IPS-11a (cell line): ENCODE results near the gene PCP4L1.
"Not testable (repeated sequence)": the region's sequence is repeated elsewhere in the genome, so short reads cannot be mapped to it uniquely, and the experiment has no call there.

Experiments
- H3K4me3 ChIP-seq: one replicate; pipeline ENCODE4 v1.5.1; 2013; ENCODE audit warnings: low read depth, low read length, control low read depth

Gene PCP4L1

DNA sequence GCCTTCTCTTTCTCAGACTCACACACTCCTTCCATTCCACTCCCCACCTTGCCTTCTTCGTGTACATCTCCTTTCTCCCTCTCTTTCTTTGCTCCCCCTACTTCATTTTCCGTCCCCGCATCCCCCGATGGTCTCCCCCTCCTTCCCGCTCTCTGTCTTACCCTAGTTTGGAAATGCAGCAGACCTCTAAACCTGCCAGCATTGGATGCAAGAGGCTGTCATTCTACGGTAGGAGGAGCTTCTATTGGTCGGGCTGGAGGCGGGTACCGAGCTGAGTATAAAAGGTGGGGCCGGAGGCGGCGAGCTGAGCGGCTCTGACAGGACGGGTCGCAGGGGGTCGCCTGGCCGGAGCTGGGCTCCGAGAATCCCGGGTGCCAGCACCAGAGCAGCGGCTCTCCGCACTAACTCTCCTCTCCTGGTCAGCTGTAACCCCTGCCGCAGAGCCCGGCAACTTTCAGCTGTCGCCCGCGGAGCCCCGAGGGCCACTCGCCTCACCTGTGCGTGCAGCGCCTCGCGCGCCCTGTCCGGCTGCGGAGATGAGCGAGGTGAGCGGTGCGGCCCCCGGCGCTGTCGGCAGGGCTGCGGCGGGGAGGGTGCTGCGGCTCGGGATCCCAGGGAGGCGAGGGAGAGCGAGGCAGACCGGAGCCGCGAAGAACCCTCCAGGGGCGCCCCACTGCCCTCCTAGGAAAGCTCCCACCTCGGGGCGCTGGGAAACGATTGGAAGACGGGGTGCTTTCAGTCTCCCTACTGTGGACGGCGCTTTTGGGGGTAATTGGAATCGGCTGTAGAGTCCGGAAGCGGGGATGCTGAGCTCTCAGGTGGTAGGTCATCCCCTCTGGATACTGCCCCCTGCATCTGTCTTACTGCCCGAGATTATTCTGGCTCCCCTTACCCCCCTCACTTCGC lies at the start of gene PCP4L1:
Gene PCP4L1 (plus strand): TSS at position 307 of the 906 bp plus-strand sequence. CDS start 230 bp downstream, at position 537.
- H3K4me3 ChIP-seq, result peak within 1 kb of the TSS; percentile 66

DNA sequence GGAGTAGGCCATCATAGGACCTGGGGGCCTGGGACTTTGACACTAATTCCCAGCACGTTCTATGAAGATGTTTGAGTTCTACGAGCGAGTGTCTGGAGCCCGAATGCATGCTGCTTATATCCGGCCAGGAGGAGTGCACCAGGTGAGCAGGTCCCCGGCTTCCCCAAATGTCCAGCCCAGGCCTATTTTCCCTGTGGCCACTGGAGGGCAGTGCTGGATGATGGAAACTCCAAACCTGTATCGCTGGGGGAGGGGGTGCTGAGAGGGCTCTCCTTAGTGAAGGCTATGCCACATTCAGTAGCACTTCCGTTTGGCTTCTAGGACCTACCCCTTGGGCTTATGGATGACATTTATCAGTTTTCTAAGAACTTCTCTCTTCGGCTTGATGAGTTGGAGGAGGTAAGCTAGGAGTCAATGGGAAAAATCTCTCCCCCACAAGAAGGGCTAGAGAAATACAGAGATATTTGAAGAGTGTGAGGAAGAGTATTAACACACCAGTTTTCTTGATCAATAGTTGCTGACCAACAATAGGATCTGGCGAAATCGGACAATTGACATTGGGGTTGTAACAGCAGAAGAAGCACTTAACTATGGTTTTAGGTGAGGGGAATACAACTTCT lies 48.6 kb upstream of the PCP4L1 start:
- H3K4me3 ChIP-seq, result no peak overlapping the region

DNA sequence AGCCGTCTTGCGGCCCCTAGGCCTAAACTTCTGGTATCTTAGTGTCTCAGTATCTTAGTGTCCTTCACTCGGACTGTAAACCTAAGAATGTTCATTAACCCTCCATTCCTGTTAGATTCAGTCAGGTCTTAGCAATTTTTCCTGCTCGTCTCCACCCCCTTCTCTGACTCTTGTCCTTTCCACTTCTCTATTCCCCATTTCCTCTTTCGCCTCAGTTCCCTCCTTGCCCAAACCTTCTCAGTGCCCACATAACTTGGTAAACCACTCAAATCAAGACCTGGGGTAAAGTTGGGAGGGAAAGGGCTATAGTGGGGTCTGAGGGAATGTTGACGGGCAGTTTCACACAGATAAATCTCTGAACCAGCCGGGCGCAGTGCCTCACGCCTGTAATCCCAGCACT lies 44.2 kb upstream of the PCP4L1 start:
- H3K4me3 ChIP-seq, result no peak overlapping the region

DNA sequence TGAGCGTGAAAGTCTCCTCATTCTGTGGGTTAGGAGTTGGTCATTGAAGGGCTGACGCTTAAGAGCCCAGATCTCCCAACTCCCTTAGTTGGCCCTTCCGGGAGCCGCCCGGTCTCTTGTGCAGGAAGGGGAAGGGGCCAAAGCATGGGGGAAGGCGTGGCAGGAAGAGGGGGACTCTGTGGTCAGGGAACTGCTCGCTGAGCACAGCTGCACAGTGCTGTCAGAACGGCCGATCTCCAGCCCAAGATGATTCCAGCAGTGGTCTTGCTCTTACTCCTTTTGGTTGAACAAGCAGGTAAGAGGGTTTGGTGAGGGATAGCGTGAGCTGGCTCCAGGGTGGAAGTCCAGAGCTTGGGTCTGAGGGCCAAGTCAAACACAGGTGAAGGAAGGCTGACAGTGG lies 43.5 kb upstream of the PCP4L1 start, which contains the start of gene FCER1G:
Gene FCER1G (plus strand): TSS at position 220 of the 400 bp plus-strand sequence. CDS start 27 bp downstream, at position 247.
- no peak within 1 kb of the TSS for H3K4me3 ChIP-seq

DNA sequence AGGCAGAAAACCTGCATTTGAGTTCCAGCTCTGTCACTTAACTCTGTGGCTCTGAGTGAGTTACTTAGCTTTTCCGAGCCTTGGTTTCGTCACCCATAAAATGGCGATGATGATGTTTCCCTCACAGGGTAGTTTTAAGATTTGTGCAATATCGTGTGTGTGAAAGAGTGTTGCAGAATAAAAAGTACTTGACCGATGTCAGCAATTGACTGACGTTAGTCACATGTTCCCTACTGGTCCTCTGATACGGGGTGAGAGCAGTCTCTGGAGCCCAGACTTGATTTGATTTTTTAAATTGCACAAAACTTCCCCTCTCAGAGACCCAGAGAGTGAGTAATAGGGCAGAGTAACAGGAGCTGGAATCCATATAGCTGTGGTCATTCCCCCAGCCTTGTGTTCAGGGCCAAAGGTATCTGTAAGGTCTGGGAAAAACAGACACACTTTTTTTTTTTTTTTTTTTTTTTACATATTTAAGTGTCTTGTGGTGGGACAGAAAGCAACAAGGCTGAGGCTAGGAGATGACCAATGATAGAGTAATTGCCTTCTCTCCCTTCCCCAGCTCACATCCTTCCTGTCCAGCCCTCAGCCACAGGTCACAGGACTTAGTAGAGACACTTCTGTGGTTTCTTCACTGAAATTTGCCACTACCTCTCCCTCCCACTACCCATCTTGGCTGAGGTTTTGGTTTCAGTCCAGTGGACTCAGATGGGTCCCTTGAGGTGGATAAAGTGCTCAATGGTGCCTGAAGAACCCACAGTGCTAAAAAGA lies 41.4 kb upstream of the PCP4L1 start:
- H3K4me3 ChIP-seq, result no peak overlapping the region

DNA sequence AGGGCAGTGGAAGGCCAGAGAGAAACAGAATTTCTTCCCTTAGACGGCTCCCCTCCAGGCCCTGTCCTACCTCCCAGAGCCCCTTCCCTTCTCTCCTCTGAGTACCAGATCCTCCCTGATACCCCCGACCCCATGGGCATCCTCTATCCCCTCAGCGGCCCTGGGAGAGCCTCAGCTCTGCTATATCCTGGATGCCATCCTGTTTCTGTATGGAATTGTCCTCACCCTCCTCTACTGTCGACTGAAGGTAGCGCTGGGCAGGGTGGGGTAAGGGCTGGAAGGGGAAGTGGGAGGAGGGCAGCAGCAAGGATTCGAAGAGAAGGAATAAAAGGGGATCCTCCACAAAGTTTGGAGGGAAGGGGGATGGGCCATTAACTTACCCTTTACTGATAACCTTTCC lies 40.7 kb upstream of the PCP4L1 start:
- H3K4me3 ChIP-seq, result no peak overlapping the region

DNA sequence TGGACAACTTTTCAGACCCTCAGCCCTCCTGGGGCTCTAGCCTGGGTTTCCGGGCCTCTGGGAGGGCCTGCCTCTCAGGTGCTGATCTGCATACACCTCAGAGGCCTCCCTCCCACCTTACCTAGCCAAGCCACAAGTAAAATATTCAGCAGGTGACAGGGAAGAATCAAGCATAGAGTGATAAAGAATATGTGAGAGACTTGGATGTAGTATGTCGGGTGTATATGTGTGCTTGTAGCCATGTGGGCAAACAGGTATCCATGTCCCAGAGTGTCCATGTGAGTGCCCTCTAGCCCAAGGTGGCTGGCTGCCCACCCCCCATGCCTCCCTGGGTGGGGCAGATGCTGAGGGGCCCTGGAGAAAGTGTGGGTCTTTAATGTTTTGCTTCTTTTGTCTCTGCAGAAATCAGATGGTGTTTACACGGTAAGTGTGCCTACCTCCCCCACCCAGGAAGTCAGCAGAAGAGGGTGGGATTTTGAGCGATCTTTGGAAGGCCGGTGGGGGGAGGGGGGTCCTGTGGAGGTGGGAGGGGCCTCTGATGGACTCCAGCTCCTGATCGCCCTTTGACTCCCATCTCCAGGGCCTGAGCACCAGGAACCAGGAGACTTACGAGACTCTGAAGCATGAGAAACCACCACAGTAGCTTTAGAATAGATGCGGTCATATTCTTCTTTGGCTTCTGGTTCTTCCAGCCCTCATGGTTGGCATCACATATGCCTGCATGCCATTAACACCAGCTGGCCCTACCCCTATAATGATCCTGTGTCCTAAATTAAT lies 40.1 kb upstream of the PCP4L1 start:
- no peak overlapping the region for H3K4me3 ChIP-seq

DNA sequence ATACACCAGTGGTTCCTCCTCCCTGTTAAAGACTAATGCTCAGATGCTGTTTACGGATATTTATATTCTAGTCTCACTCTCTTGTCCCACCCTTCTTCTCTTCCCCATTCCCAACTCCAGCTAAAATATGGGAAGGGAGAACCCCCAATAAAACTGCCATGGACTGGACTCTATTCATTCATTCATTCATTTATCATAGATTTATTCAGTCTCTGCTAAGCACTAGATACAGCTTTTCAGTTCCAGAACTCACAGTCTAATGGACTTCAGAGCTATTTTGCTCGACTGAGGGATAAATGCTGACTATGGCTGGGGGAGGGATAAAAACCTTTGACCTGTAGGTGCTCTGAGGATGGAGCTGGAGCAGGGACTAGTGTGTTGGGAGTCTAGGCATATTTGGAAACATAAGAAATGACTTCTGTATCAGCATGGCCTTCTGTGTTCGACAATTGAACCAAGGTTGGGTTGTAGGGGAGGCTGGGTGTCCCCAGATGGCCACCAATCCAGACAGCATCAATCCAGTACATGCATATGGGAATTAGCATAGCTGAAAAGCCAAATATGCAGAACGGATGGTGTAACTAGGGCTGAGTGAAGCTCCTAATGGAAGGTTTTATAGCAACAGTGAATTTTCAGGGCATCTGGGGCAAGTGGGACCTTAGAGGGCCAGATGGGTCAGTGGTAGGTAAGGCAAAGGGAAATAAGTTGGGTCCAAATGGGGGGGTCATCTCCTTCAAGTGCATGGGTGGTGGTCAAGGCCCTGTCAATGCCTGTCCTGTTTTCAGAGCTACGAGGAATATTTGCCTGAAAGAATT lies 39.3 kb upstream of the PCP4L1 start:
- H3K4me3 ChIP-seq, result no peak overlapping the region

DNA sequence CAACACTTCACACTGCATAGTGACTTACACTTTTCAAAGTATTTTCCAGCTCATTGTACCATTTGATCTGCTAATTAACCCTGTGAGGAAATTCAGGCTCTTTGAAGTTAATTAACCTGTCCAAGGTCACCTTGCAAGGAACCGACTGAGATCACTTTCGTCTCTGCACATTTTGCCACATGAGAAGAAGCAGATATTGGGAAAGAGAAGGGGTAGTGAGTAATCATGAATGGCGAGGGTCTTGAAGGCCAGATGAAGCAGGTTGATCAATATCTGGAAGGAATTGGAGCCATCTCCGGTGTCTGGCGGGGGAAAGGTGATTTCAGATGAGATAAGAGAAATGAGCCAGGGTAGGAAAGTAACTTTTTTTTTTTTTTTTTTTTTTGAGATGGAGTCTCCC lies 38.5 kb upstream of the PCP4L1 start:
- H3K4me3 ChIP-seq, result no peak overlapping the region

DNA sequence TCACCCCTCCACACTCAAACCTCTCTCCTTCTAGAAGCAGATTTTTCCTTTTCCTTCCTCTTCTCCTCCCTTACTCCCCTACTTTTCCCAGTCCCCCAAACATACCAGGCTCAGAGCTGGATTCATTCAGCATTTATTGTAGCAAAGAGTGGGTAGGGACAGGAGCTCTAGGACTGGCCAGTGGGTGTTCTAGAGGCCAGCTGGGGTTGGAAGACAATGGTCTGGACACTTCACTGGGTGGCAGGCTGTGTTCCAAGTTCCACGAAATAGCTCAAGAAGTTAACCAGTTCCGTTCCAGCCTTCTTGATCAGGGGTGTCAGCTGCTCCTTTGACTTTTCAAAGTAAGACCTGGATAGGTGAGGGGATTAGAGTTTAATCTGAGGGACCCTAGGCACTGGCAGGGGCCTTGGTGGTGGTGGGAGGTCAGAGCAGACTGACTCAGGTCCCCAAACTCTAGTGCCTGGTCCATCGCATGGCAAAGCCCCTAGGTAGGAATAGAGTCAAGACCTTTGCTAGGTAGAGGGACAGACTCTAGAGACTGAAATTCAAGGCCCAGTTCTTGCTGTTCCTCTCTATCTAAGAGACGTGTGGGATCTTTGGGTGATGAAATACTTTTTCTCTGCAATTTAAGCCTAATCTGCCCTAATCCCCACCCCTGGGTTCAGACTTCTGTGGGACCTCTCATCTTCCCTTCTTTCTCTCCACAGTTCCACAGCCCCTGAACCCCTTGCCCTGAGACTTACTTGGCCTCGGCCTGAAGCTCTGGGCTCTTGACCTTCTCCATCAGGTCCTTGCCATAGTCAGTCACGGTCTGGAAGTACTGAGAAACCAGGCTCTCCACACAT lies 36.1 kb upstream of the PCP4L1 start:
- no peak overlapping the region for H3K4me3 ChIP-seq

DNA sequence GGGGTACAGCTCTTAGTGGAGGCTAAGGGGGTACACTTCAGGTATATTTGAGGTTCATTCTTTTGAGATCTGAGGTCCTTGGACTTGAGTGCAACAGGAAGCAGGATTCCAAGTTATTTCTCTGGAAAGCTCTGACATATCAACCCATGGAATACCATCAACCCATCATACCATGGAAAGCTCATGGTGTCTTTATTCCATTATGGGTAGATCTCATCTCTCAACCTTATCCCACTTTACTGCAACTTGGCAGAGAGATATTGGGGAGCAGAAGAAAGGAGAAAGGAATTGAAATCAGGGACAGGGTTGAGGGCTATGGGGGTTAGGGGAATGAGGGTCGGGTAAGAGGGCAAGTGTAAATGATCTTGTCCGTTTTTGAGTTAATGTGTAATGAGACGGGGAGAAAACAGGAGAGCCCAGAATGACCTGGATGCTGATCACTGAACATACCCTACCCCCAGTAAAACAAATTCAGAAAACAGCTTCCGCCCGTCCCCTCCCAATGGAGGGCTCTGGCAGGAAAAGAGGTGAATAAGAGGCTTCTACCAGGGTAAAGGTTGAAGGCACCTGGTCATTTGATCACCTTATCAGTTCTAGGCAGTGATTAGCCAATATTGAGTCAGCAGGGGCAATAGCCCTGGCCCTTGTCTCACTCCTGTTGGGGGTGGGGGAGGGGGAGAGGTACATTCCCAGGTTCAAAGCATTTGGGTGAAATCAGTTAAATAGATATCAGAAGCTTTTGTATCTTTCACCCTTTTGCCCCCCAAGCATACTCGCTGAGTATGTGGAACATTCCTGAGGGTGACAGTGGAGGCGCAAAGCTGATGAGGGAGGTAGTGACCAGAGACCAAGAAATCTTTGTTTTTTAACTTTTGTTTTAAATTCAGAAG lies 34.5 kb upstream of the PCP4L1 start:
- no peak overlapping the region for H3K4me3 ChIP-seq

DNA sequence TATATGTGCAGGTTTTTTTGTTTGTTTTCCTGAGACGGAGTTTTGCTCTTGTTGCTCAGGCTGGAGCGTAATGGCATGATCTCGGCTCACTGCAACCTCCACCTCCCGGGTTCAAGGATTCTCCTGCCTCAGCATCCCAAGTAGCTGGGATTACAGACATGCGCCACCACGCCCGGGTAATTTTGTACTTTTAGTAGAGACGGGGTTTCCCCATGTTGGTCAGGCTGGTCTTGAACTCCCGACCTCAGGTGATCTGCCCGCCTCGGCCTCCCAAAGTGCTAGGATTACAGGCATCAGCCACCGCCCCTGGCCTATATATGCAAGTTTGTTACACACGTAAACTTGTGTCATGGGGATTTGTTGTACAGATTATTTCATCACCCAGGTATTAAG lies 33.9 kb upstream of the PCP4L1 start:
- H3K4me3 ChIP-seq, result not testable (repeated sequence)

DNA sequence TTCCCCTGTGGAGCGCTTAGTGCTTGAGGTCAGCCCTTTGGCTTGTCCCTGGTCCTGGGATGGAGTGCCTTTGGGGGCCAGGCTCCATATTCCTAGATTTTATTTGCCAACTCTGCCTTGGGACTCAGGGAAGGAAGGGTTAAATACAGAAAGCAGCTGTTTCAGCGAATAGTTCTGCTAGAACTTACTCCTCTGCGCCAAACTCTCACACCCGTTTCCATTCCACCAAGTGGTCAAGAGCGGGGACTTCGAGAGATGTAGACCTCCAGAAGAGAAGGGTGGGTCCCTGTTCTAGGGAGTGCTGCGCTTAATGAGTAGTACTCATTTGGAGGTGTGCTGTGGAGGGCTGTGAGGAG lies 33.4 kb upstream of the PCP4L1 start:
- H3K4me3 ChIP-seq, result no peak overlapping the region

DNA sequence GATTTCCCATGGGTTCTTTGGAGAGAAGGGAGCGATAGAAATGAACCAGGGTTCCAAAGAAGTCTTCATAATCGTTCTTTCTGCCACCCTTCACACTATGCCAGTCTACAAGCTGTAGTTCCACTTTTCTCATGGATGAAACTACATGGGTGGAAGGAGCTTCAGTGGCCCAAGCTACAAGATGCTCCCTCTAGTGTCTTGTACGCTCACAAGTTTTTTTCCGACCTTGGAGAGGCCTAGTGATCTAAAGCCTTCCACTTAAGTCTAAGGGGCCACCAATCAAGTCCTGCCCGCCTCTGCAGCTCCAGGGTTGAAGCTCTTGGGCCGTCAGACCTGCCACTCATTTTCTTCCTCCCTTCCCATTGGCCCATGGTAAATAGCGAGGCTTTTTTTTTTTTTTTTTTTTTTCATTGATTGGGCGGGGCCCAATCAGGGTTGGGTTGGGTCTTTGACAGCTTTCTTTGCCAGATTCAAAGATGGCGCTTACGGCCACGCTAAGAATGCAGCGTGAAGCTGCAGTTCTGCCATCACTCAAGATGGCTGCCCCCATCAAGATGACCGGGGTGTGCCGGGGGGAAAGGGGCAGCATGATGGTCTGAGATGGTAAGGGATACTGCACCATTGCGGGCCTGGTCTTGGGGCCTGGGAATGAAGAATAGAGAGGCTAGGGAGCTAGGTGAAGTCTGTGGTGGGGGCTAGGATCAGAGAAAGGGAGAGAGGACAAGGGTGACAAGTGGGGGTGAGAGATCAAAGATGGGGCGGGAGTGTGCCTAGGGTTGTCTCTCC lies 32.8 kb upstream of the PCP4L1 start, which contains the start of gene TOMM40L:
Gene TOMM40L (plus strand): TSS at position 527 of the 786 bp plus-strand sequence. CDS start 430 bp downstream, outside the sequence.
- H3K4me3 ChIP-seq, result peak within 1 kb of the TSS; percentile 87

DNA sequence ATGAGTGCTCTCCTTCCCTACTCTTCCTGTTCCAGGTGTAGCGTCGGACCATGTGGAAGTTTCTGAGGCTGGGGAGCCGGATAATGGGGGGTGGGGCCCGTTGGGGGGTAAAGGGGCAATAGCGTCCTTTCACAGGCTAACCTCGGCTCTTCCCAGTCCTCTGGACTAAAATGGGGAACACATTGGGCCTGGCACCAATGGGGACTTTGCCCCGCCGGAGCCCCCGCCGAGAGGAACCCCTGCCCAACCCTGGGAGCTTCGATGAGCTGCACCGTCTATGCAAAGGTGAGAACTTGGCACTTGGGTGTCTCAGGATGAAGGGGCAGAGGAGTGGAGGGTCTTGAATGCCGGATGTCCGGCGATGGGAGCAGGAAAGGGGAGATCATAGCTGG lies 32.2 kb upstream of the PCP4L1 start:
- H3K4me3 ChIP-seq, result peak overlapping the region; percentile 87

DNA sequence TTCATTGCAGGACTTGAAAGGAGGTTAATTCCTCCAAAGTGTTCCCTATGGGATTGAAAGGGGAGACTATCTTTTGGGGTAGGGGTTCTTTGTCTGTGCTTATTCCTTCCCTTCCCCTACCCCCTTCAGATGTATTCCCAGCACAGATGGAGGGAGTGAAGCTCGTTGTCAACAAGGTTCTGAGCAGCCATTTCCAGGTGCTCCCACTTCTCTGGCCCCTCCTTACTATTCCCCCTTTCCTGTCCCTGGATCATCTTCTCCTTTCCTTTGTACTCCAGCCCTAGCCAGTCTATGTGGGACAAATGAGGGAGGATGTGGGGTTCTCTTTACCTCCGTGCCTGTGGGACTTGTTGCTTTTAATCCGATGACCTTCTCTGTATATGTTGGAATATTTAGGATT lies 31.8 kb upstream of the PCP4L1 start:
- peak overlapping the region; percentile 87 for H3K4me3 ChIP-seq

DNA sequence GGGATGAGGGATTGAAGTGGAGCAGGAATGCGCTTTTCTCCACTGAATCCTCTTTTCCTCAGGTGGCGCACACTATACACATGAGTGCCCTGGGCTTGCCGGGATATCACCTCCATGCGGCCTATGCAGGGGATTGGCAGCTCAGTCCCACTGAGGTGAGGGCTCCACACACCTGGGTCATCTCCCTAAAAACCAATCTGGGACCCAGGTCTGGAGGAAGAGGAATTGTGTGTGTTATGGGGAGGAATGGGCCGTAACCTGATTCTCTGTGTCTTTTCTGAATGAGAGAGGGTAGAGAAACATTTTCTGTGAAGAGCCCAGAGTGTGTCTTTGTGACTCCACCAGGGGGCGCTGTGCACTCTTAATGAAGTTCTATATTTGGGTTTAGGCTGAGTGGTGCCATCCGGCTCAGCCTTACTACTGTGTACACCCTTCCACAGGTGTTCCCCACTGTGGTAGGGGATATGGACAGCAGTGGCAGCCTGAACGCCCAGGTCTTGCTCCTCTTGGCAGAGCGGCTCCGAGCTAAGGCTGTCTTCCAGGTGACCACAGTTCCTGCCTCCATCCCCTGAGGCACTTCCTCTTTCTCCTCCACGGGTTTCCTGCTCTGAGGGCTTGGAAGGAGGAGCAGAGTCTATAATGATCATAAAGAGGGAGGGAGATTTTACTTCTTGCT lies 31.2 kb upstream of the PCP4L1 start:
- no peak overlapping the region for H3K4me3 ChIP-seq
